GM23338 (cell line): Measurements from ENCODE around the gene DHRSX. TPM values are rescaled to one million over a fixed set of nuclear protein-coding genes. Genes with fewer than 3 reads are reported as not detected.

Source experiments
- ATAC-seq: fragments of 200-7000 bp; cut with Tn5 transposase; 3 replicates; pipeline ENCODE4 v1.9.1; 2020
- DNase-seq: peaks from one replicate; pipeline ENCODE4 v3.0.0-alpha.2; 2015; ENCODE audit warnings: low spot score
- H2AFZ ChIP-seq: fragments of 200-600 bp; sonication (generic); 2 replicates; pipeline ENCODE4 v1.8.0; 2016; ENCODE audit warnings: antibody characterized with exemption, mild to moderate bottlenecking, moderate library complexity
- H3F3A ChIP-seq: fragments of 200-600 bp; sonication (generic); replicated peaks from 2 replicates; pipeline ENCODE4 v1.8.0; 2017; ENCODE audit warnings: antibody characterized with exemption, mixed run types, low read depth
- H3K27ac ChIP-seq: fragments of 200-600 bp; sonication (generic); 2 replicates; pipeline ENCODE4 v1.6.1; 2016; ENCODE audit warnings: low read depth
- H3K27me3 ChIP-seq: fragments of 200-600 bp; sonication (generic); 2 replicates; pipeline ENCODE4 v1.8.0; 2016; ENCODE audit warnings: mild to moderate bottlenecking, mixed run types, moderate library complexity; ENCODE audit not compliant: insufficient read depth
- H3K36me3 ChIP-seq: fragments of 200-600 bp; sonication (generic); 2 replicates; pipeline ENCODE4 v1.8.0; 2016; ENCODE audit warnings: mild to moderate bottlenecking; ENCODE audit not compliant: insufficient read depth
- H3K4me1 ChIP-seq: fragments of 200-600 bp; sonication (generic); 2 replicates; pipeline ENCODE4 v1.8.0; 2016; ENCODE audit warnings: mild to moderate bottlenecking, moderate library complexity; ENCODE audit not compliant: insufficient read depth
- H3K4me2 ChIP-seq: fragments of 200-600 bp; sonication (generic); 2 replicates; pipeline ENCODE4 v1.7.1; 2017; ENCODE audit warnings: mixed run types
- H3K4me3 ChIP-seq: fragments of 200-600 bp; sonication (generic); 2 replicates; pipeline ENCODE4 v1.6.1; 2016; ENCODE audit warnings: mixed run types
- H3K79me2 ChIP-seq: fragments of 200-600 bp; sonication (generic); replicated peaks from 2 replicates; pipeline ENCODE4 v1.8.0; 2017; ENCODE audit warnings: mild to moderate bottlenecking; ENCODE audit not compliant: insufficient read depth
- H3K9me2 ChIP-seq: fragments of 200-600 bp; sonication (generic); 2 replicates; pipeline ENCODE4 v1.8.0; 2017; ENCODE audit not compliant: insufficient read depth
- H4K20me1 ChIP-seq: fragments of 200-600 bp; sonication (generic); replicated peaks from 2 replicates; pipeline ENCODE4 v1.8.0; 2017; ENCODE audit warnings: mild to moderate bottlenecking; ENCODE audit not compliant: insufficient read depth
- H3K27ac Mint-ChIP-seq: 2 replicates; pipeline ENCODE4 v1.8.0; 2020; ENCODE audit warnings: inconsistent platforms, mild to moderate bottlenecking, moderate library complexity, mixed read lengths
- H3K27me3 Mint-ChIP-seq: 3 replicates; pipeline ENCODE4 v1.8.0; 2022; ENCODE audit warnings: low read depth, mild to moderate bottlenecking, moderate library complexity, mixed read lengths, inconsistent platforms; ENCODE audit not compliant: insufficient read depth, poor library complexity
- H3K36me3 Mint-ChIP-seq: 3 replicates; pipeline ENCODE4 v1.8.0; 2021; ENCODE audit warnings: low read depth, mild to moderate bottlenecking, inconsistent platforms, moderate library complexity, mixed read lengths
- H3K4me1 Mint-ChIP-seq: 3 replicates; pipeline ENCODE4 v1.8.0; 2020; ENCODE audit warnings: mild to moderate bottlenecking, inconsistent platforms, mixed read lengths
- H3K4me3 Mint-ChIP-seq: 3 replicates; pipeline ENCODE4 v1.8.0; 2021; ENCODE audit warnings: moderate library complexity, mild to moderate bottlenecking, inconsistent platforms, mixed read lengths
- H3K9me3 Mint-ChIP-seq: 3 replicates; pipeline ENCODE4 v1.8.0; 2020; ENCODE audit warnings: moderate library complexity, mild to moderate bottlenecking, inconsistent platforms, mixed read lengths
- CREB1 ChIP-seq: fragments of 250-450 bp; sonication (Bioruptor Pico); IDR thresholded peaks from 2 replicates; pipeline ENCODE4 v1.5.0; 2020; ENCODE audit warnings: low read depth, mild to moderate bottlenecking, moderate library complexity
- CTCF ChIP-seq, 2 experiments: fragments of 200-600 bp in 1 of 2; sonication (generic) in 1 of 2; conservative IDR thresholded peaks; 2 replicates each; pipeline versions ENCODE4 v1.5.1 to v1.6.1; 2016 to 2017; ENCODE audit warnings: antibody characterized with exemption in 2 of 2, low read depth in 2 of 2, mild to moderate bottlenecking in 2 of 2, moderate library complexity in 1 of 2
- ETS1 ChIP-seq: IDR thresholded peaks from 2 replicates; pipeline ENCODE4 v1.6.1; 2016; ENCODE audit warnings: antibody characterized with exemption
- EZH2 ChIP-seq: fragments of 200-600 bp; sonication (generic); IDR thresholded peaks from one replicate; pipeline ENCODE4 v1.8.0; 2017; ENCODE audit warnings: antibody characterized with exemption, mild to moderate bottlenecking, low read depth; ENCODE audit not compliant: unreplicated experiment
- EZH2phosphoT487 ChIP-seq: fragments of 200-600 bp; sonication (generic); IDR thresholded peaks from one replicate; pipeline ENCODE4 v1.8.1; 2018; ENCODE audit warnings: antibody characterized with exemption; ENCODE audit not compliant: unreplicated experiment
- JUNB ChIP-seq: IDR thresholded peaks from one replicate; pipeline ENCODE4 v1.6.1; 2016; ENCODE audit warnings: antibody characterized with exemption; ENCODE audit not compliant: unreplicated experiment
- NANOG ChIP-seq: IDR thresholded peaks from 2 replicates; pipeline ENCODE4 v1.6.1; 2016; ENCODE audit warnings: antibody characterized with exemption, borderline replicate concordance
- POLR2AphosphoS5 ChIP-seq: IDR thresholded peaks from 2 replicates; pipeline ENCODE4 v1.6.1; 2016; ENCODE audit warnings: antibody characterized with exemption, low read depth
- REST ChIP-seq: IDR thresholded peaks from one replicate; pipeline ENCODE4 v1.6.1; 2018; ENCODE audit warnings: antibody characterized with exemption; ENCODE audit not compliant: unreplicated experiment
- STAT1 ChIP-seq: IDR thresholded peaks from one replicate; pipeline ENCODE4 v1.6.1; 2016; ENCODE audit warnings: antibody characterized with exemption; ENCODE audit not compliant: unreplicated experiment
- ZNF114 ChIP-seq: fragments of 250-450 bp; sonication (Bioruptor Pico); IDR thresholded peaks from 2 replicates; pipeline ENCODE4 v1.5.0; 2020; ENCODE audit warnings: mild to moderate bottlenecking, moderate library complexity
- ZNF331 ChIP-seq: fragments of 250-450 bp; sonication (Bioruptor Pico); IDR thresholded peaks from 2 replicates; pipeline ENCODE4 v1.5.0; 2020; ENCODE audit warnings: low read depth, mild to moderate bottlenecking, moderate library complexity
- ZNF462 ChIP-seq: fragments of 250-450 bp; sonication (Bioruptor Pico); IDR thresholded peaks from 2 replicates; pipeline ENCODE4 v1.5.0; 2020; ENCODE audit warnings: mild to moderate bottlenecking, moderate library complexity
- polyA plus RNA-seq: library from polyadenylated mRNA; unstranded; fragments of >200 nt; fragmentation: Nextera tagmentation; extraction: Ambion mirVana; gene quantifications from 2 replicates; pipeline ENCODE4 v1.2.1, GENCODE V29; 2016
- total RNA-seq: library from RNA; depleted of rRNA; stranded (reverse); fragments of >200 nt; shearing (Covaris generic); gene quantifications from 2 replicates; pipeline ENCODE4 v1.2.3, GENCODE V29; 2014

The DHRSX gene
- total and polyA plus RNA-seq, 2 experiments from 2014 or later: 33.9 to 43.0 TPM

GRCh38 chrX:2423282-2423681, 77.5 kb downstream of the DHRSX start:
- H3K27me3 Mint-ChIP-seq: peaks cover 5% of the 10 kb centered on the region
- no peak for DNase-seq
- H3K27ac ChIP-seq: no peak overlapping the region
- no peak overlapping the region for H3K4me3 Mint-ChIP-seq
- H3K4me1 ChIP-seq: peaks cover 4% of the 10 kb centered on the region
- H3K79me2 ChIP-seq: peaks cover 16% of the 10 kb centered on the region
- H2AFZ ChIP-seq: no peak overlapping the region
- peaks cover 10% of the 10 kb centered on the region; the same call in 1 of the 2 replicates for H4K20me1 ChIP-seq
- peaks cover 63% of the 10 kb centered on the region for H3K36me3 Mint-ChIP-seq
- H3K27me3 ChIP-seq: no peaks in the 10 kb centered on the region
- H3K4me3 ChIP-seq: no peak overlapping the region
- H3K36me3 ChIP-seq: peaks cover 15% of the 10 kb centered on the region
- peaks cover under 1% of the 10 kb centered on the region; the same call in 1 of the 2 replicates for H3K9me2 ChIP-seq
- H3K4me1 Mint-ChIP-seq: peaks cover 16% of the 10 kb centered on the region
- H3F3A ChIP-seq: no peaks in the 10 kb centered on the region
- H3K27ac Mint-ChIP-seq: no peak overlapping the region
- no peak for ATAC-seq
- TF ChIP-seq ZNF462 (no peak), EZH2 (no peak), STAT1 (no peak), JUNB (no peak), POLR2AphosphoS5 (no peak), REST (no peak), EZH2phosphoT487 (no peak), ZNF331 (no peak), ZNF114 (CRISPR knock-in tag) (no peak), CREB1 (no peak), ETS1 (no peak), NANOG (no peak), CTCF (conservative IDR thresholded peaks at IDR 0.05; ENCODE audit: low read depth in 2 of 2) (no peak)
- peaks cover 20% of the 10 kb centered on the region for H3K9me3 Mint-ChIP-seq
- H3K4me2 ChIP-seq: no peak overlapping the region
